ENCODE measurements around the gene CDC42BPB. TPM values are rescaled to one million over a fixed set of nuclear protein-coding genes. Genes with fewer than 3 reads are reported as not detected.

Gene CDC42BPB, protein sequence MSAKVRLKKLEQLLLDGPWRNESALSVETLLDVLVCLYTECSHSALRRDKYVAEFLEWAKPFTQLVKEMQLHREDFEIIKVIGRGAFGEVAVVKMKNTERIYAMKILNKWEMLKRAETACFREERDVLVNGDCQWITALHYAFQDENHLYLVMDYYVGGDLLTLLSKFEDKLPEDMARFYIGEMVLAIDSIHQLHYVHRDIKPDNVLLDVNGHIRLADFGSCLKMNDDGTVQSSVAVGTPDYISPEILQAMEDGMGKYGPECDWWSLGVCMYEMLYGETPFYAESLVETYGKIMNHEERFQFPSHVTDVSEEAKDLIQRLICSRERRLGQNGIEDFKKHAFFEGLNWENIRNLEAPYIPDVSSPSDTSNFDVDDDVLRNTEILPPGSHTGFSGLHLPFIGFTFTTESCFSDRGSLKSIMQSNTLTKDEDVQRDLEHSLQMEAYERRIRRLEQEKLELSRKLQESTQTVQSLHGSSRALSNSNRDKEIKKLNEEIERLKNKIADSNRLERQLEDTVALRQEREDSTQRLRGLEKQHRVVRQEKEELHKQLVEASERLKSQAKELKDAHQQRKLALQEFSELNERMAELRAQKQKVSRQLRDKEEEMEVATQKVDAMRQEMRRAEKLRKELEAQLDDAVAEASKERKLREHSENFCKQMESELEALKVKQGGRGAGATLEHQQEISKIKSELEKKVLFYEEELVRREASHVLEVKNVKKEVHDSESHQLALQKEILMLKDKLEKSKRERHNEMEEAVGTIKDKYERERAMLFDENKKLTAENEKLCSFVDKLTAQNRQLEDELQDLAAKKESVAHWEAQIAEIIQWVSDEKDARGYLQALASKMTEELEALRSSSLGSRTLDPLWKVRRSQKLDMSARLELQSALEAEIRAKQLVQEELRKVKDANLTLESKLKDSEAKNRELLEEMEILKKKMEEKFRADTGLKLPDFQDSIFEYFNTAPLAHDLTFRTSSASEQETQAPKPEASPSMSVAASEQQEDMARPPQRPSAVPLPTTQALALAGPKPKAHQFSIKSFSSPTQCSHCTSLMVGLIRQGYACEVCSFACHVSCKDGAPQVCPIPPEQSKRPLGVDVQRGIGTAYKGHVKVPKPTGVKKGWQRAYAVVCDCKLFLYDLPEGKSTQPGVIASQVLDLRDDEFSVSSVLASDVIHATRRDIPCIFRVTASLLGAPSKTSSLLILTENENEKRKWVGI (N-terminal part only)
- total RNA-seq (2014; rRNA removed; shearing (Covaris generic); ENCODE audit: low replicate concordance), result 1.6 and 4.7 TPM in 2 replicates

DNA sequence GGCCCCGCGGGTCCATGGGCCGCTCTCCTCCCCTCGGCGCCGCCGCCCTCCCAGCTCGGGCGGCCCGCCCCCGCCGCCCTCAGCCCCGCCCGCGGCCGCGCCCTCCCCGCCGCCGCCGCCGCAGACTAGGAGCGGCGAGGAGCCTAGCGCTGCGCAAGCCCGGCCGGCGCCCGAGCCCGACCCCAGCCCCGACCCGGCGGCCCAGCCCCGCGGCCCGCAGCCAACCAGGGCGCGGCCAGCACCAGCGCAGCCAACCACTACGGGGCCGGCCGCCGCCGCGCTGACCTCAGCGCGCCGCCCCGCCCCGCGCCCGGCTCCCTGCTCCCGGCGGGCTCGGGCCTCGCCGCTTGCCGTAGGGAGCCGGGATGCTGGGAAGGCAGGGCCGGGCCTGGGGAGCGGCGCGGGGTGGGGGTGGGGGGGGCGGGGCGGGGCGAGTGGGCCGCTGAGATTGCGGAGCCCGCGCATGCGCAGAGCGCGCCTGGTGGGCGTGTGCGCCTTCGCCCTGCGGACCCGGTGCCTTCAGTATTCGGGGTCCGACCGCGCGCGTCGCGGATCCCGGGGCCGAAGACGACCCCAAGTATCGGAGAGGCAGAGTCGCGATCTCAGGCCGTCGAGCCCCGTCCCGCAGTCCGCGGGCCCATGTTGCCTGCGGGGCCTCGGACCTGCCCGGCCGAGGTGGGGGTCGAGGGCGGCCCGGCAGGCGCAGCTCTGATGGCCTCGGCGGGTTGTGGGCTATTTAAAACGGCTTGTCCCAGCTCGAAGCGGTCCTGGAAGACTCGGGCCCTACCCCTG, at the start of gene CDC42BPB:
TSS of gene CDC42BPB (minus strand) at position 178 of the 792 bp plus-strand sequence. CDS start 376 bp downstream, outside the sequence.
- H2AFZ ChIP-seq (ENCODE audit: low read length), result no peak within 1 kb of the TSS
- H3K36me3 ChIP-seq (ENCODE audit: insufficient read depth, low read length), result no peaks in the 10 kb centered on the region
- no peak for DNase-seq
- H4K20me1 ChIP-seq (ENCODE audit: insufficient read depth, low read depth, low read length), result no peaks in the 10 kb centered on the region
- H3K27me3 ChIP-seq (ENCODE audit: low read length), result no peaks in the 10 kb centered on the region
- no peak within 1 kb of the TSS for H3K9ac ChIP-seq (ENCODE audit: low read length)
- H3K27ac ChIP-seq (ENCODE audit: low read length), result no peak within 1 kb of the TSS
- H3K79me2 ChIP-seq (ENCODE audit: low read length), result no peaks in the 10 kb centered on the region
- no peak within 1 kb of the TSS for H3K4me2 ChIP-seq (ENCODE audit: low read depth, low read length, poor library complexity, severe bottlenecking)
- H3K9me2 ChIP-seq (replicated peaks; ENCODE audit: insufficient read depth, low read length), result no peaks in the 10 kb centered on the region
- 0 out of 2 replicates have a peak, but pooled peaks cover 5% of the 10 kb centered on the region for H3K4me1 ChIP-seq (ENCODE audit: low read length)
- no peak within 1 kb of the TSS for H3K4me3 ChIP-seq (ENCODE audit: low read length)
- H3K9me3 ChIP-seq (ENCODE audit: low read length), result no peaks in the 10 kb centered on the region

DNA sequence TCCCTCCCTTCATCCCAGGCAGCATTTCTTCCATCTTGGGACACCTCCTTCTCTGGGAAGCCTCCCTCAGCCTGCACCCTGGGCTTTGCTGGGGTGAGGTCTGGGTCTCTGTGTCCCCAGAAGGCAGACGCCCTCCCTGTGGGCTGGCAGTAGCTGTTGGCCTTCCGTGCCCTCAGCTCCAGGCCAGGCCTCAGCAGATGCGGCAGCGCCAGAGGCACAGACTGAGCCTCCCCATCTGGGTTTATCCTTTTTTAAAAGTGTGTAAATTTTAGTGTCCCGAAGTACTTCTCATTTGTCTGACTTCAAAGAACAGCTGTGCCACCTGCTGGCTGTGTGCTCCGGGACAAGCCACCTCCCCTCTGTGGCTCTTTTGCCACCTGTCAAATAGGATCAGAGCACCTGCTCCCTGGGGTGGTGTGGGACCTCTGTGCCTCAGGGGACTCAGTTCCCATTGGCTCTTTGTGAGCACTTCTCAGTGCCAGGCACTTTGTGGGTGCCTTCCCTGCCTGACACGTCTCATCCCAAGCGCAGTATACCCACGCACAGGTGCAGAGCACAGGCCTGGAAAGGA, 48.3 kb upstream of the CDC42BPB start:
- Histone ChIP-seq H3K36me3 (ENCODE audit: insufficient read depth, low read length) (no peaks in the 10 kb centered on the region), H3K27ac (ENCODE audit: low read length) (no peak overlapping the region), H3K4me2 (ENCODE audit: low read depth, low read length, poor library complexity, severe bottlenecking) (no peak overlapping the region), H3K27me3 (ENCODE audit: low read length) (no peaks in the 10 kb centered on the region), H4K20me1 (ENCODE audit: insufficient read depth, low read depth, low read length) (peaks cover 13% of the 10 kb centered on the region), H3K9me2 (replicated peaks; ENCODE audit: insufficient read depth, low read length) (no peaks in the 10 kb centered on the region), H3K9ac (ENCODE audit: low read length) (no peak overlapping the region), H3K4me3 (ENCODE audit: low read length) (no peak overlapping the region), H2AFZ (ENCODE audit: low read length) (no peak overlapping the region), H3K4me1 (ENCODE audit: low read length) (peaks cover 23% of the 10 kb centered on the region), H3K79me2 (ENCODE audit: low read length) (no peaks in the 10 kb centered on the region), H3K9me3 (ENCODE audit: low read length) (no peaks in the 10 kb centered on the region)
- DNase-seq, result peak; percentile 83

DNA sequence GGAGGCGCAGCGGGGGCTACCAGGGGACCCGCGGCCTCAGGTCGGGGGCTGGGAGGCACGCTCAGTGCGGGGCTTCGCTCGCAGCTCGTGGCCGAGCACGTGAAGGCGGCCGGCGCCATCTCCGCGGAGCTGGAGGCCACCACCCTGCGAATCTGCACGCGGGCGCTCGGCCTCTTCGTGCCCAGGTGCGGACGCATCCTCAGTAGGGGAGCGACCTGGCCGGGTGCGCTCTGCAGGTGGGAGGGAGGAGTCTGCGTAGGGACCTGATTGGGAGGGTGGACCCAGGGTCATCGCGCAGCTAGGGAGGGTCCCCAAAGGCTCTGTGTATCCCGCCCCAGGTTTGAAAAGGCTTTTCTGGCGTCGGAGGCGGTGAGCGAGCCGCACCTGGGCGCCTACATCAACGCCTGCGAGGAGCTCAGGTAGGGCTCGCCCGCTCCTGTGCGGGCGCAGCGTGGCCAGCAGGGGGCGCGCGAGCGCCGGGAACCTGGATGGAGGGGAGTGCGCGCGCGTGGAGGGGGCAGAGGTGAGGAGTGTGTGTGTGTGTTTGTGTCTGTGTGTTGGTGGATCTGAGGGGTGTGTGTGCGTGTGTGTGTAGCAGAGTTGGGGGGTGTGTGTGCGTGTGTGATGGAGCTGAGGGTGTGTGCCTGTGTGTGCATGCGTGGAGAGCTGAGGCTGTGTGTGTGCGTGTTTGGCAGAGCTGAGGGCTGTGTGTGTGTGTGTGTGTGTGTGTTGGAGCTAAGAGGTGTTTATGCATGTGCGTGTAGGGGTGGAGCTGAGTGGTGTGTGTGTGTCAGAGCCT, 47.5 kb upstream of the CDC42BPB start:
- H3K79me2 ChIP-seq (ENCODE audit: low read length), result no peaks in the 10 kb centered on the region
- no peaks in the 10 kb centered on the region for H3K36me3 ChIP-seq (ENCODE audit: insufficient read depth, low read length)
- H3K9me3 ChIP-seq (ENCODE audit: low read length), result no peaks in the 10 kb centered on the region
- no peak overlapping the region for H3K9ac ChIP-seq (ENCODE audit: low read length)
- no peak overlapping the region for H3K4me2 ChIP-seq (ENCODE audit: low read depth, low read length, poor library complexity, severe bottlenecking)
- H3K27ac ChIP-seq (ENCODE audit: low read length), result no peak overlapping the region
- peaks cover 18% of the 10 kb centered on the region for H3K4me1 ChIP-seq (ENCODE audit: low read length)
- H3K27me3 ChIP-seq (ENCODE audit: low read length), result no peaks in the 10 kb centered on the region
- H3K4me3 ChIP-seq (ENCODE audit: low read length), result no peak overlapping the region
- H2AFZ ChIP-seq (ENCODE audit: low read length), result no peak overlapping the region
- H3K9me2 ChIP-seq (replicated peaks; ENCODE audit: insufficient read depth, low read length), result no peaks in the 10 kb centered on the region
- peak; percentile 91 for DNase-seq
- peaks cover 17% of the 10 kb centered on the region for H4K20me1 ChIP-seq (ENCODE audit: insufficient read depth, low read depth, low read length)

DNA sequence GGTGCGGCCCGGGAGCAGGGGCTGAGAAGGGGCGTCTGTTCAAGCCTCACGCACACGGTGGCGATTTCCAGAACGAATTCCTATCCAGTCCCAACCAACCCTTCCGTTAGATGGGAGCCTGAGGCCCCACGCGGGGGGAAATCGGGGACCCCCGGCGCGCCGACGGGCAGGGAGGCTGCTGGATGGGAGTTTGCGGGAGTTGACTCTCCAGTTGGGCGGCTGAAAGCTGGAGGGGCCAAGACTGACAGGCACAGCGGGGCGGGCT, 47.0 kb upstream of the CDC42BPB start:
- Histone ChIP-seq H3K9me3 (ENCODE audit: low read length) (no peaks in the 10 kb centered on the region), H3K36me3 (ENCODE audit: insufficient read depth, low read length) (no peaks in the 10 kb centered on the region), H3K4me3 (ENCODE audit: low read length) (no peak overlapping the region), H4K20me1 (ENCODE audit: insufficient read depth, low read depth, low read length) (peaks cover 17% of the 10 kb centered on the region), H3K9me2 (replicated peaks; ENCODE audit: insufficient read depth, low read length) (no peaks in the 10 kb centered on the region), H3K4me2 (ENCODE audit: low read depth, low read length, poor library complexity, severe bottlenecking) (no peak overlapping the region), H3K27me3 (ENCODE audit: low read length) (no peaks in the 10 kb centered on the region), H3K9ac (ENCODE audit: low read length) (no peak overlapping the region), H3K27ac (ENCODE audit: low read length) (no peak overlapping the region), H3K4me1 (ENCODE audit: low read length) (peaks cover 16% of the 10 kb centered on the region), H3K79me2 (ENCODE audit: low read length) (no peaks in the 10 kb centered on the region), H2AFZ (ENCODE audit: low read length) (no peak overlapping the region)
- DNase-seq, result no peak

GRCh38 chr14:103103461-103104388, 46.4 kb upstream of the CDC42BPB start:
- H3K9me2 ChIP-seq (replicated peaks; ENCODE audit: insufficient read depth, low read length), result no peaks in the 10 kb centered on the region
- no peaks in the 10 kb centered on the region for H3K9me3 ChIP-seq (ENCODE audit: low read length)
- H3K27me3 ChIP-seq (ENCODE audit: low read length), result no peaks in the 10 kb centered on the region
- H3K27ac ChIP-seq (ENCODE audit: low read length), result no peak overlapping the region
- H3K4me2 ChIP-seq (ENCODE audit: low read depth, low read length, poor library complexity, severe bottlenecking), result no peak overlapping the region
- no peak for DNase-seq
- H3K79me2 ChIP-seq (ENCODE audit: low read length), result no peaks in the 10 kb centered on the region
- H2AFZ ChIP-seq (ENCODE audit: low read length), result no peak overlapping the region
- peaks cover 16% of the 10 kb centered on the region for H3K4me1 ChIP-seq (ENCODE audit: low read length)
- no peak overlapping the region for H3K9ac ChIP-seq (ENCODE audit: low read length)
- H4K20me1 ChIP-seq (ENCODE audit: insufficient read depth, low read depth, low read length), result peaks cover 21% of the 10 kb centered on the region
- H3K4me3 ChIP-seq (ENCODE audit: low read length), result no peak overlapping the region
- no peaks in the 10 kb centered on the region for H3K36me3 ChIP-seq (ENCODE audit: insufficient read depth, low read length)

- no peak overlapping the region for H3K4me3 ChIP-seq (ENCODE audit: low read length)
- no peak overlapping the region for H2AFZ ChIP-seq (ENCODE audit: low read length)
- no peaks in the 10 kb centered on the region for H3K9me2 ChIP-seq (replicated peaks; ENCODE audit: insufficient read depth, low read length)
- no peaks in the 10 kb centered on the region for H3K36me3 ChIP-seq (ENCODE audit: insufficient read depth, low read length)
- H3K79me2 ChIP-seq (ENCODE audit: low read length), result no peaks in the 10 kb centered on the region
- no peak overlapping the region for H3K27ac ChIP-seq (ENCODE audit: low read length)
- no peak overlapping the region for H3K9ac ChIP-seq (ENCODE audit: low read length)
- no peaks in the 10 kb centered on the region for H3K9me3 ChIP-seq (ENCODE audit: low read length)
- H4K20me1 ChIP-seq (ENCODE audit: insufficient read depth, low read depth, low read length), result peaks cover 15% of the 10 kb centered on the region; the same call in 1 of the 2 replicates
- peaks cover 16% of the 10 kb centered on the region for H3K4me1 ChIP-seq (ENCODE audit: low read length)
- no peak for DNase-seq
- no peaks in the 10 kb centered on the region for H3K27me3 ChIP-seq (ENCODE audit: low read length)
- no peak overlapping the region for H3K4me2 ChIP-seq (ENCODE audit: low read depth, low read length, poor library complexity, severe bottlenecking)
These were observed 45.4 kb upstream of the CDC42BPB start for GRCh38 chr14:103102689-103103260.
